GM18861 (cell line): ENCODE measurements around the gene TC2N.

Experiments used
- ATAC-seq: cut with Tn5 transposase; IDR thresholded peaks from one replicate; pipeline ENCODE4 v1.9.1; 2021; ENCODE audit not compliant: unreplicated experiment

Gene TC2N

DNA sequence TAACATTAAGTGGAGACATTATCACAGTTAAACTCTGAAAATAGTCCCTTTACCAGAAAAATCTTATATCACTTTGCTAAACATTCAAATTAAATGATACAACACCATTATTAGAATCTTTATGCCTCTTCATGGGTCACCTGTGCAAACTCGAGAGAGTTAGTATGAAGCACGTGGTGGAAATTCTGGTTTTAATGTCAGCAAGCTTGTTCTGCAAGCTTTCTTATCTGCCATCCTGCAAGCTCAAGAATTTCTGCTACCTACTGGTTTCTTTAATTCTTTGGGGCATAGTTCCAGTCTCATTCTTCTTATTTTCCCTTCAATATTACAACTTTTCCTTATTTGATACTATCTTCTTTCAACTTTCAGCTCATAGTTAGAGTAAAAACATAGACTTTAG, 136.3 kb downstream of the TC2N start:
- ATAC-seq: no peak

DNA sequence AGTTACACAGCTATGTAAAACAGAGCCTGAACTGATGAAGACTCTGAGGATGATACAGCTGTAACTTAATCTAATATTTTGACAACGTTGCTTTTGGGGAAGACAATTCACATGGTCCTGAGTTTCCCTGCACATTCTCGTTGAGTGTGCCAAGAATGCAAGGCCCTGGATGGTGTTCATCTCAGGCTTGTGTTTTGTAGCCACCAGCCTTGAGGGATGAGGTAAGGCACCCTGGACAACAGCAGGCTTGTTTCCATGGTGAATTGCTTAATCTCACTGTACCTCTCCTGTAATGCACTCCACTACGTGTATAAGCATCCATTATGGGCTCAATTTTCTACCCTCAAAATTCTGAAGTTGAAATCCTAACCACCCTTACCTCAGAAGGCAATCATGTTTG, 137.6 kb downstream of the TC2N start:
- ATAC-seq: no peak
